ENCODE data around the gene BRIX1. TPM values are rescaled to one million over a fixed set of nuclear protein-coding genes. Genes with fewer than 3 reads are reported as not detected.

BRIX1 gene
- total and polyA plus RNA-seq, 2 of the 13 experiments (the other 11 are each of a cell fraction or from before 2014, with no cell fraction given) = 23.6 to 78.4 TPM

DNA sequence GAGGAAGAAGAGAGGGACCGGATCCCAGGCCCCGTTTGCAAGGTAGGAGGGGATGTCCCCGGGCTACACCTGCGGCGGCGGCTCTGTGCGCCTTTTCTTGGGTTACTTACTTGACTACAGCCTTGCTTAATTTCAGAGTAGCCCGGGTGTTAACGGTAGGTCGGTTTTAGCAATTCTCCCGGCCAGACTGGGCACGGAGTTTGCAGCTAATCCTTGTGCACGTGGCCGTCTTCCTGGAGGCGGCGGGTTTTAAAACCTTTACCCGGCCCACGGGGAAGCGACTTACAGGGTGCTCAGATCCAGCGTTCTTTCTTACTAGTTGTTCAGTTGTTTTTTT is 313 bp downstream of the BRIX1 start:
- H3K9me3 ChIP-seq (ENCODE audit: low read length) = no peaks in the 10 kb centered on the region
- no peaks in the 10 kb centered on the region; a peak in 1 of 5 replicates for H3K27me3 ChIP-seq (ENCODE audit: control insufficient read depth in 1 of 2, insufficient read depth in 2 of 2, low read length in 2 of 2)
- H3K79me2 ChIP-seq (ENCODE audit: insufficient read depth, low read length) = peaks cover 68% of the 10 kb centered on the region
- H3K4me2 ChIP-seq (ENCODE audit: low read depth, low read length) = peak overlapping the region; percentile 69
- H3K36me3 ChIP-seq (replicated peaks in 1 of 2; ENCODE audit: control insufficient read depth in 1 of 2, insufficient read depth in 2 of 2, low read length in 2 of 2) = peaks cover 5 to 30% of the 10 kb centered on the region in 2 experiments
- peak; percentile 10 for ATAC-seq
- intact Hi-C loops (cut with micrococcal nuclease; ENCODE audit: unreplicated experiment) (loop anchor here (2.0 to 5.0 kb wide), 3 partner anchors 13 to 907 kb away; partner anchors contain the start of genes AMACR, DNAJC21 and RAI14), in situ Hi-C loops (cut with HindIII; ENCODE audit: extremely low pct_ligation_motif_present, low pct_unique_long_range_greater_than_20kb) (no loop called here)
- 1% methylated on average over 19 of the region's 20 CpGs for WGBS (ENCODE audit: low lambda C conversion rate)
- CTCF ChIA-PET (ENCODE audit: low intra/inter-chr PET ratio, low total read pairs) = no interaction called here
- no peaks in the 10 kb centered on the region; the same call in 1 of the 2 replicates for H4K20me1 ChIP-seq (ENCODE audit: insufficient read depth, low read length)
- no peak for DNase-seq (ENCODE audit: low spot score)
- POLR2A ChIA-PET = interaction anchor here (0.7 to 5.4 kb wide), 14 partner anchors 8 to 450 kb away, joined by 3 to 92 read pairs (median 5); partner anchors contain the start of genes DNAJC21, RAI14 and TTC23L
- peak overlapping the region; percentile 97 for H3K9ac ChIP-seq (ENCODE audit: insufficient read depth, low read depth, low read length)
- no peak for FAIRE-seq
- peak overlapping the region; percentile 83 to 99 (median 95) for H3K4me3 ChIP-seq (replicated peaks in 1 of 3; ENCODE audit: insufficient read depth in 1 of 3, low read depth in 2 of 3, low read length in 3 of 3)
- H2AFZ ChIP-seq (ENCODE audit: low read length) = peak overlapping the region; percentile 71
- peaks cover 39% of the 10 kb centered on the region for H3K4me1 ChIP-seq (ENCODE audit: insufficient read depth, low read length)
- peak overlapping the region; percentile 89 for H3K27ac ChIP-seq (ENCODE audit: extremely low read length, insufficient read depth, low read length)
- TSS peak; percentile 80 for BruUV-seq (replicated peaks)
- TF ChIP-seq ZNF761 (CRISPR knock-in tag; conservative IDR thresholded peaks at IDR 0.05) = no peak
- TF ChIP-seq JUND (CRISPR knock-in tag; IDR thresholded peaks at IDR 0.05) = no peak
- no peak for TF ChIP-seq ZNF292 (CRISPR knock-in tag; IDR thresholded peaks at IDR 0.05; ENCODE audit: borderline replicate concordance, low read depth)
- TF ChIP-seq, protein P1, sequence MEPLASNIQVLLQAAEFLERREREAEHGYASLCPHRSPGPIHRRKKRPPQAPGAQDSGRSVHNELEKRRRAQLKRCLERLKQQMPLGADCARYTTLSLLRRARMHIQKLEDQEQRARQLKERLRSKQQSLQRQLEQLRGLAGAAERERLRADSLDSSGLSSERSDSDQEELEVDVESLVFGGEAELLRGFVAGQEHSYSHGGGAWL (CRISPR knock-in tag; IDR thresholded peaks at IDR 0.05) = no peak
- TF ChIP-seq, protein P2, sequence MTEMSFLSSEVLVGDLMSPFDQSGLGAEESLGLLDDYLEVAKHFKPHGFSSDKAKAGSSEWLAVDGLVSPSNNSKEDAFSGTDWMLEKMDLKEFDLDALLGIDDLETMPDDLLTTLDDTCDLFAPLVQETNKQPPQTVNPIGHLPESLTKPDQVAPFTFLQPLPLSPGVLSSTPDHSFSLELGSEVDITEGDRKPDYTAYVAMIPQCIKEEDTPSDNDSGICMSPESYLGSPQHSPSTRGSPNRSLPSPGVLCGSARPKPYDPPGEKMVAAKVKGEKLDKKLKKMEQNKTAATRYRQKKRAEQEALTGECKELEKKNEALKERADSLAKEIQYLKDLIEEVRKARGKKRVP (CRISPR knock-in tag; IDR thresholded peaks at IDR 0.05) = no peak
- no peak for TF ChIP-seq CC2D1A (CRISPR knock-in tag; IDR thresholded peaks at IDR 0.05)
- TF ChIP-seq, protein P3, sequence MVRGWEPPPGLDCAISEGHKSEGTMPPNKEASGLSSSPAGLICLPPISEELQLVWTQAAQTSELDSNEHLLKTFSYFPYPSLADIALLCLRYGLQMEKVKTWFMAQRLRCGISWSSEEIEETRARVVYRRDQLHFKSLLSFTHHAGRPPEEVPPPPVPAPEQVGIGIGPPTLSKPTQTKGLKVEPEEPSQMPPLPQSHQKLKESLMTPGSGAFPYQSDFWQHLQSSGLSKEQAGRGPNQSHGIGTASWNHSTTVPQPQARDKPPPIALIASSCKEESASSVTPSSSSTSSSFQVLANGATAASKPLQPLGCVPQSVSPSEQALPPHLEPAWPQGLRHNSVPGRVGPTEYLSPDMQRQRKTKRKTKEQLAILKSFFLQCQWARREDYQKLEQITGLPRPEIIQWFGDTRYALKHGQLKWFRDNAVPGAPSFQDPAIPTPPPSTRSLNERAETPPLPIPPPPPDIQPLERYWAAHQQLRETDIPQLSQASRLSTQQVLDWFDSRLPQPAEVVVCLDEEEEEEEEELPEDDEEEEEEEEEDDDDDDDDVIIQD (CRISPR knock-in tag; IDR thresholded peaks at IDR 0.05; ENCODE audit: low read depth) = no peak
- TF ChIP-seq, protein P4, sequence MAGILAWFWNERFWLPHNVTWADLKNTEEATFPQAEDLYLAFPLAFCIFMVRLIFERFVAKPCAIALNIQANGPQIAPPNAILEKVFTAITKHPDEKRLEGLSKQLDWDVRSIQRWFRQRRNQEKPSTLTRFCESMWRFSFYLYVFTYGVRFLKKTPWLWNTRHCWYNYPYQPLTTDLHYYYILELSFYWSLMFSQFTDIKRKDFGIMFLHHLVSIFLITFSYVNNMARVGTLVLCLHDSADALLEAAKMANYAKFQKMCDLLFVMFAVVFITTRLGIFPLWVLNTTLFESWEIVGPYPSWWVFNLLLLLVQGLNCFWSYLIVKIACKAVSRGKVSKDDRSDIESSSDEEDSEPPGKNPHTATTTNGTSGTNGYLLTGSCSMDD (CRISPR knock-in tag; IDR thresholded peaks at IDR 0.05) = no peak
- no peak for TF ChIP-seq NCOA5 (CRISPR knock-in tag; IDR thresholded peaks at IDR 0.05)
- TF ChIP-seq, protein P5, sequence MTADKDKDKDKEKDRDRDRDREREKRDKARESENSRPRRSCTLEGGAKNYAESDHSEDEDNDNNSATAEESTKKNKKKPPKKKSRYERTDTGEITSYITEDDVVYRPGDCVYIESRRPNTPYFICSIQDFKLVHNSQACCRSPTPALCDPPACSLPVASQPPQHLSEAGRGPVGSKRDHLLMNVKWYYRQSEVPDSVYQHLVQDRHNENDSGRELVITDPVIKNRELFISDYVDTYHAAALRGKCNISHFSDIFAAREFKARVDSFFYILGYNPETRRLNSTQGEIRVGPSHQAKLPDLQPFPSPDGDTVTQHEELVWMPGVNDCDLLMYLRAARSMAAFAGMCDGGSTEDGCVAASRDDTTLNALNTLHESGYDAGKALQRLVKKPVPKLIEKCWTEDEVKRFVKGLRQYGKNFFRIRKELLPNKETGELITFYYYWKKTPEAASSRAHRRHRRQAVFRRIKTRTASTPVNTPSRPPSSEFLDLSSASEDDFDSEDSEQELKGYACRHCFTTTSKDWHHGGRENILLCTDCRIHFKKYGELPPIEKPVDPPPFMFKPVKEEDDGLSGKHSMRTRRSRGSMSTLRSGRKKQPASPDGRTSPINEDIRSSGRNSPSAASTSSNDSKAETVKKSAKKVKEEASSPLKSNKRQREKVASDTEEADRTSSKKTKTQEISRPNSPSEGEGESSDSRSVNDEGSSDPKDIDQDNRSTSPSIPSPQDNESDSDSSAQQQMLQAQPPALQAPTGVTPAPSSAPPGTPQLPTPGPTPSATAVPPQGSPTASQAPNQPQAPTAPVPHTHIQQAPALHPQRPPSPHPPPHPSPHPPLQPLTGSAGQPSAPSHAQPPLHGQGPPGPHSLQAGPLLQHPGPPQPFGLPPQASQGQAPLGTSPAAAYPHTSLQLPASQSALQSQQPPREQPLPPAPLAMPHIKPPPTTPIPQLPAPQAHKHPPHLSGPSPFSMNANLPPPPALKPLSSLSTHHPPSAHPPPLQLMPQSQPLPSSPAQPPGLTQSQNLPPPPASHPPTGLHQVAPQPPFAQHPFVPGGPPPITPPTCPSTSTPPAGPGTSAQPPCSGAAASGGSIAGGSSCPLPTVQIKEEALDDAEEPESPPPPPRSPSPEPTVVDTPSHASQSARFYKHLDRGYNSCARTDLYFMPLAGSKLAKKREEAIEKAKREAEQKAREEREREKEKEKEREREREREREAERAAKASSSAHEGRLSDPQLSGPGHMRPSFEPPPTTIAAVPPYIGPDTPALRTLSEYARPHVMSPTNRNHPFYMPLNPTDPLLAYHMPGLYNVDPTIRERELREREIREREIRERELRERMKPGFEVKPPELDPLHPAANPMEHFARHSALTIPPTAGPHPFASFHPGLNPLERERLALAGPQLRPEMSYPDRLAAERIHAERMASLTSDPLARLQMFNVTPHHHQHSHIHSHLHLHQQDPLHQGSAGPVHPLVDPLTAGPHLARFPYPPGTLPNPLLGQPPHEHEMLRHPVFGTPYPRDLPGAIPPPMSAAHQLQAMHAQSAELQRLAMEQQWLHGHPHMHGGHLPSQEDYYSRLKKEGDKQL (CRISPR knock-in tag; IDR thresholded peaks at IDR 0.05; ENCODE audit: low read depth) = no peak
- TF ChIP-seq TAF1 (CRISPR knock-in tag; IDR thresholded peaks at IDR 0.05) = no peak
- 0 out of 2 replicates have a peak, but pooled peaks have one; percentile 2 for TF ChIP-seq ZNF724P (CRISPR knock-in tag; IDR thresholded peaks at IDR 0.05; ENCODE audit: borderline replicate concordance)

All from HepG2 (cell line).